MM.1S (cell line): ENCODE results near the gene ANKS1B.

ENCODE experiments used
- DNase-seq: peaks from one replicate; pipeline ENCODE4 v3.0.0-alpha.2; 2015
- H2AFZ ChIP-seq: fragments of 300-600 bp; sonication (generic); 2 replicates; pipeline ENCODE4 v1.6.0; 2016; ENCODE audit warnings: antibody characterized with exemption, low read length
- H3F3A ChIP-seq: fragments of 300-600 bp; sonication (generic); 2 replicates; pipeline ENCODE4 v1.6.1; 2016; ENCODE audit warnings: mild to moderate bottlenecking, antibody characterized with exemption, low read length, moderate library complexity, mixed read lengths; ENCODE audit not compliant: insufficient read depth
- H3K27ac ChIP-seq: fragments of 300-600 bp; sonication (generic); 2 replicates; pipeline ENCODE4 v1.5.1; 2016; ENCODE audit warnings: mild to moderate bottlenecking, low read length
- H3K27me3 ChIP-seq: fragments of 300-600 bp; sonication (generic); replicated peaks from 2 replicates; pipeline ENCODE4 v1.6.0; 2016; ENCODE audit warnings: low read length; ENCODE audit not compliant: insufficient read depth
- H3K36me3 ChIP-seq: fragments of 300-600 bp; sonication (generic); replicated peaks from 2 replicates; pipeline ENCODE4 v1.6.1; 2016; ENCODE audit warnings: mild to moderate bottlenecking, low read length, mixed read lengths; ENCODE audit not compliant: insufficient read depth
- H3K4me1 ChIP-seq: fragments of 300-600 bp; sonication (generic); 2 replicates; pipeline ENCODE4 v1.6.1; 2016; ENCODE audit warnings: low read length, mixed read lengths
- H3K4me2 ChIP-seq: fragments of 300-600 bp; sonication (generic); 2 replicates; pipeline ENCODE4 v1.6.0; 2016; ENCODE audit warnings: low read depth, low read length
- H3K4me3 ChIP-seq: fragments of 300-600 bp; sonication (generic); 2 replicates; pipeline ENCODE4 v1.5.1; 2016; ENCODE audit warnings: low read length, mixed read lengths
- H3K79me2 ChIP-seq: fragments of 300-600 bp; sonication (generic); 2 replicates; pipeline ENCODE4 v1.6.1; 2016; ENCODE audit warnings: mixed run types, low read length, mixed read lengths
- H3K9ac ChIP-seq: fragments of 300-600 bp; sonication (generic); 2 replicates; pipeline ENCODE4 v1.6.1; 2016; ENCODE audit warnings: low read length, mixed read lengths
- H3K9me2 ChIP-seq: fragments of 300-600 bp; sonication (generic); replicated peaks from 2 replicates; pipeline ENCODE4 v1.6.1; 2016; ENCODE audit warnings: mild to moderate bottlenecking, low read length, mixed read lengths; ENCODE audit not compliant: insufficient read depth
- H3K9me3 ChIP-seq: fragments of 300-600 bp; sonication (generic); replicated peaks from 2 replicates; pipeline ENCODE4 v1.6.1; 2016; ENCODE audit warnings: mild to moderate bottlenecking, low read length, mixed read lengths; ENCODE audit not compliant: insufficient read depth
- H4K20me1 ChIP-seq: fragments of 300-600 bp; sonication (generic); 2 replicates; pipeline ENCODE4 v1.6.1; 2016; ENCODE audit warnings: mild to moderate bottlenecking, low read length, moderate library complexity, mixed read lengths; ENCODE audit not compliant: insufficient read depth
- CTCF ChIP-seq: fragments of 300-600 bp; sonication (generic); IDR thresholded peaks from 2 replicates; pipeline ENCODE4 v1.5.1; 2016; ENCODE audit warnings: antibody characterized with exemption, low read length, mixed read lengths
- EZH2 ChIP-seq: fragments of 300-600 bp; sonication (generic); optimal IDR thresholded peaks from 2 replicates; pipeline ENCODE3; 2017; ENCODE audit warnings: low read depth, mild to moderate bottlenecking, antibody characterized with exemption, low read length, mixed read lengths
- EZH2phosphoT487 ChIP-seq: fragments of 300-600 bp; sonication (generic); IDR thresholded peaks from 2 replicates; pipeline ENCODE4 v1.6.1; 2018; ENCODE audit warnings: antibody characterized with exemption, low read length

The ANKS1B gene

GRCh38 chr12:99200711-99201384 lies 783.9 kb downstream of the ANKS1B start:
- H3K4me1 ChIP-seq, result no peaks in the 10 kb centered on the region
- H3K9ac ChIP-seq, result no peak overlapping the region
- no peak overlapping the region for H3K4me2 ChIP-seq
- no peaks in the 10 kb centered on the region for H4K20me1 ChIP-seq
- no peaks in the 10 kb centered on the region for H3K9me3 ChIP-seq
- H3K36me3 ChIP-seq, result no peaks in the 10 kb centered on the region
- no peak overlapping the region for H3K4me3 ChIP-seq
- H3K27ac ChIP-seq, result no peak overlapping the region
- no peaks in the 10 kb centered on the region for H3K79me2 ChIP-seq
- no peaks in the 10 kb centered on the region for H3K9me2 ChIP-seq
- H3K27me3 ChIP-seq, result no peaks in the 10 kb centered on the region
- no peaks in the 10 kb centered on the region for H3F3A ChIP-seq
- TF ChIP-seq CTCF, result no peak
- no peak for TF ChIP-seq EZH2
- no peak for TF ChIP-seq EZH2phosphoT487
- no peak for DNase-seq
- H2AFZ ChIP-seq, result no peak overlapping the region

GRCh38 chr12:99195474-99195873 lies 789.3 kb downstream of the ANKS1B start:
- Histone ChIP-seq H3K36me3 (no peaks in the 10 kb centered on the region), H3K9ac (no peak overlapping the region), H3K4me1 (no peaks in the 10 kb centered on the region), H3K9me2 (no peaks in the 10 kb centered on the region), H3K4me2 (no peak overlapping the region), H3F3A (no peaks in the 10 kb centered on the region), H4K20me1 (no peaks in the 10 kb centered on the region), H3K27me3 (no peaks in the 10 kb centered on the region), H3K27ac (no peak overlapping the region), H2AFZ (no peak overlapping the region), H3K79me2 (no peaks in the 10 kb centered on the region), H3K9me3 (no peaks in the 10 kb centered on the region), H3K4me3 (no peak overlapping the region)
- TF ChIP-seq EZH2 (no peak), CTCF (no peak), EZH2phosphoT487 (no peak)
- DNase-seq, result no peak

GRCh38 chr12:99192489-99192888 lies 792.2 kb downstream of the ANKS1B start:
- H3K9me3 ChIP-seq, result no peaks in the 10 kb centered on the region
- H3K4me1 ChIP-seq, result no peaks in the 10 kb centered on the region
- no peak for TF ChIP-seq EZH2
- TF ChIP-seq CTCF, result no peak
- no peak for TF ChIP-seq EZH2phosphoT487
- DNase-seq, result no peak
- no peaks in the 10 kb centered on the region for H3K79me2 ChIP-seq
- H3K27me3 ChIP-seq, result no peaks in the 10 kb centered on the region
- H3K9ac ChIP-seq, result no peak overlapping the region
- no peak overlapping the region for H2AFZ ChIP-seq
- H3K4me3 ChIP-seq, result no peak overlapping the region
- no peaks in the 10 kb centered on the region for H3F3A ChIP-seq
- H3K27ac ChIP-seq, result no peak overlapping the region
- H4K20me1 ChIP-seq, result no peaks in the 10 kb centered on the region
- H3K4me2 ChIP-seq, result no peak overlapping the region
- H3K9me2 ChIP-seq, result no peaks in the 10 kb centered on the region
- H3K36me3 ChIP-seq, result no peaks in the 10 kb centered on the region
